Globus pallidus (tissue), 1 donor: Measurements from ENCODE around the gene CADM4.
A peak's percentile ranks its signal among the peaks of the same experiment; 100 is the strongest.
"Not testable (repeated sequence)": the region's sequence is repeated elsewhere in the genome, so short reads cannot be mapped to it uniquely, and the experiment has no call there.

Experiments
- DNase-seq: peaks from one replicate; pipeline ENCODE4 v3.0.0-alpha.2; 2015; ENCODE audit warnings: low spot score

CADM4 gene

GRCh38 chr19:43639519-43640423, at the start of gene CADM4:
Gene CADM4 (minus strand): TSS chr19:43639850. CDS start chr19:43639790, 60 bp downstream.
- DNase-seq, result peak; percentile 56

- no peak for DNase-seq
Observed at GRCh38 chr19:43688059-43688701, 48.5 kb upstream of the CADM4 start.

GRCh38 chr19:43687660-43687997, 48.0 kb upstream of the CADM4 start:
- peak; percentile 63 for DNase-seq

- no peak for DNase-seq
Observed at GRCh38 chr19:43684326-43684725, 44.7 kb upstream of the CADM4 start.

- DNase-seq, result no peak
Observed at GRCh38 chr19:43683905-43684304, 44.3 kb upstream of the CADM4 start.

- no peak for DNase-seq
Observed at GRCh38 chr19:43682824-43683661, 43.4 kb upstream of the CADM4 start.

GRCh38 chr19:43682269-43682668, 42.6 kb upstream of the CADM4 start:
- DNase-seq, result not testable (repeated sequence)

GRCh38 chr19:43681821-43682220, 42.2 kb upstream of the CADM4 start:
- DNase-seq, result no peak

- no peak for DNase-seq
Observed at GRCh38 chr19:43678512-43679261, 39.0 kb upstream of the CADM4 start.

- no peak for DNase-seq
Observed at GRCh38 chr19:43675906-43676305, 36.3 kb upstream of the CADM4 start.

GRCh38 chr19:43675269-43675879, 35.7 kb upstream of the CADM4 start:
- no peak for DNase-seq

GRCh38 chr19:43674596-43674995, 34.9 kb upstream of the CADM4 start:
- no peak for DNase-seq

GRCh38 chr19:43674183-43674582, 34.5 kb upstream of the CADM4 start:
- DNase-seq, result no peak

GRCh38 chr19:43673637-43674036, 34.0 kb upstream of the CADM4 start:
- no peak for DNase-seq

- DNase-seq, result no peak
Observed at GRCh38 chr19:43672061-43672679, 32.5 kb upstream of the CADM4 start.

GRCh38 chr19:43668406-43669109, 28.9 kb upstream of the CADM4 start:
- peak; percentile 99 for DNase-seq

- no peak for DNase-seq
Observed at GRCh38 chr19:43667876-43668405, 28.3 kb upstream of the CADM4 start.

- DNase-seq, result no peak
Observed at GRCh38 chr19:43667126-43667875, 27.7 kb upstream of the CADM4 start.

GRCh38 chr19:43664018-43664417, 24.4 kb upstream of the CADM4 start:
- DNase-seq, result no peak
